ENCODE data around the gene EID1.
"Not testable (repeated sequence)": the region's sequence is repeated elsewhere in the genome, so short reads cannot be mapped to it uniquely, and the experiment has no call there.

The EID1 gene

DNA sequence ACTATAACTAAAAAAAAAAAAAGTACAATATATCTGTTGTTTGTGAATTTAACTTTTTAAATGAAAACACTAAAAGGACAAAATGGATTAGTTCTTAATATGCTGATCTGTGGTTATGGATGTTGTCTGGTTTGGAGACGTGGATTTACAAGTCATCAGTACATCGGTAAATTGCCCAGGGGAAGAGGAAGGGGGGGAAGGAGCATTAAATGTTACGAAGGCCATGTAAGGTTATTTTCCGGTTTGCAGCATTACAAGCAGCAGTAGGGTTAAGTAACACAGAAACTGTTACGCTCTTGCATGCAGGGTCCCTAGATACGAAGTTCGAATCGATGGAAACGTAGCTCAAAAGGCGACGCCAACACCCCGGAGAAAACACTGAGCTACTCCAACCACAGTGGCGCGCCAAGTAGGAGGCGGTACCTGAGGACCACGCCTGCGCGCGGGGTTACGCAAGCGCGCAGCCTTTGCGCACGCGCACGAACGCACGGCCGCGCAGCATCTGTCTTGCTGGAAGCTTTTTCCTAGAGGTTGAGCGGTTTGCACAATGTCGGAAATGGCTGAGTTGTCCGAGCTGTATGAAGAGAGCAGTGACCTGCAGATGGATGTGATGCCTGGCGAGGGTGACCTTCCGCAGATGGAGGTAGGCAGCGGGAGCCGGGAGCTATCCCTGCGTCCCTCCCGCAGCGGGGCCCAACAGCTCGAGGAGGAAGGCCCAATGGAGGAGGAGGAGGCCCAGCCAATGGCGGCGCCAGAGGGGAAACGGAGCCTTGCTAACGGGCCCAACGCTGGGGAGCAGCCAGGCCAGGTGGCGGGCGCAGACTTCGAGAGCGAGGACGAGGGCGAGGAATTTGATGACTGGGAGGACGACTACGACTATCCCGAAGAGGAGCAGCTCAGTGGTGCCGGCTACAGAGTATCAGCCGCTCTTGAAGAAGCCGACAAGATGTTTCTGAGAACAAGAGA lies at the start of gene EID1:
EID1 (plus strand) TSS at position 505 of the 966 bp plus-strand sequence; CDS start at position 548, 43 bp downstream.
- Histone ChIP-seq H3K27ac (peak within 1 kb of the TSS; percentile 86), H3K27me3 (no peaks in the 10 kb centered on the region), H4K20me1 (peaks cover 18% of the 10 kb centered on the region), H3K4me2 (peak within 1 kb of the TSS; percentile 76), H3K36me3 (no peaks in the 10 kb centered on the region), H3K4me1 (peaks cover 17% of the 10 kb centered on the region), H3K9me3 (no peaks in the 10 kb centered on the region), H3K4me3 (peak within 1 kb of the TSS; percentile 78), H3K9ac (peak within 1 kb of the TSS; percentile 82)
- peak; percentile 100 for TF ChIP-seq Cebpa-rat (IDR thresholded peaks at IDR 0.05)

- TF ChIP-seq Cebpa-rat (IDR thresholded peaks at IDR 0.05), result no peak
- H3K27ac ChIP-seq, result no peak overlapping the region
- no peak overlapping the region for H3K9ac ChIP-seq
- H3K36me3 ChIP-seq, result no peaks in the 10 kb centered on the region
- H3K27me3 ChIP-seq, result no peaks in the 10 kb centered on the region
- H3K4me1 ChIP-seq, result no peaks in the 10 kb centered on the region
- H3K4me2 ChIP-seq, result no peak overlapping the region
- no peak overlapping the region for H3K4me3 ChIP-seq
- H3K9me3 ChIP-seq, result peaks cover 16% of the 10 kb centered on the region
- H4K20me1 ChIP-seq, result no peaks in the 10 kb centered on the region
Measured at GRCh38 chr15:48828471-48828870, 49.5 kb upstream of the EID1 start.

- no peak overlapping the region for H3K4me3 ChIP-seq
- no peaks in the 10 kb centered on the region for H3K4me1 ChIP-seq
- no peaks in the 10 kb centered on the region for H3K36me3 ChIP-seq
- no peak overlapping the region for H3K9ac ChIP-seq
- peaks cover 20% of the 10 kb centered on the region for H3K9me3 ChIP-seq
- no peak for TF ChIP-seq Cebpa-rat (IDR thresholded peaks at IDR 0.05)
- H3K27ac ChIP-seq, result no peak overlapping the region
- H4K20me1 ChIP-seq, result no peaks in the 10 kb centered on the region
- H3K4me2 ChIP-seq, result no peak overlapping the region
- H3K27me3 ChIP-seq, result no peaks in the 10 kb centered on the region
Measured at GRCh38 chr15:48828906-48829305, 49.0 kb upstream of the EID1 start.

DNA sequence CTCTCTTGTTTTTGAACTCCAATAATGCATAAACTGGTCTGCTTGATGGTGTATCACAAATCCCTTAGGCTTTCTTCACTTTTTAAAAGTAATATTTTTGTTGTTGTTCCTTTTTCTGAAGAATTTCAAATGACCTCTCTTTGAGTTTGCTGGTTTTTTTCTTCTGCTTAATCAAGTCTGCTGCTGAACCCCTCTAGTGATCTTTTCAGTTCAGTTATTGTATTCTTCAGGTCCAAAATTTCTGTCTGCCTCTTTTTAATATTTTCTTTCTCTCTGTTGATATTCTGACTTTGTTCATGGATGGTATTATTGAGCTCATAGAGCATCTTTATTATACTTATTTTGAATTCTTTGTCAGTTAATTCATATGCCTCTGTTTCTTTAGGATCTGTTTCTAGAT lies 45.3 kb upstream of the EID1 start:
- Histone ChIP-seq H4K20me1 (no peaks in the 10 kb centered on the region), H3K9ac (no peak overlapping the region), H3K4me3 (no peak overlapping the region), H3K27me3 (no peaks in the 10 kb centered on the region), H3K9me3 (peaks cover 20% of the 10 kb centered on the region), H3K36me3 (no peaks in the 10 kb centered on the region), H3K4me2 (no peak overlapping the region), H3K27ac (no peak overlapping the region), H3K4me1 (no peaks in the 10 kb centered on the region)
- no peak for TF ChIP-seq Cebpa-rat (IDR thresholded peaks at IDR 0.05)

GRCh38 chr15:48833526-48834239 lies 44.3 kb upstream of the EID1 start:
- Histone ChIP-seq H3K27ac (no peak overlapping the region), H3K4me2 (no peak overlapping the region), H3K27me3 (no peaks in the 10 kb centered on the region), H3K4me1 (no peaks in the 10 kb centered on the region), H3K9ac (no peak overlapping the region), H3K36me3 (no peaks in the 10 kb centered on the region), H4K20me1 (no peaks in the 10 kb centered on the region), H3K9me3 (peaks cover 20% of the 10 kb centered on the region), H3K4me3 (no peak overlapping the region)
- TF ChIP-seq Cebpa-rat (IDR thresholded peaks at IDR 0.05), result no peak

- Histone ChIP-seq H3K27me3 (no peaks in the 10 kb centered on the region), H3K4me3 (no peak overlapping the region), H3K4me1 (no peaks in the 10 kb centered on the region), H3K9me3 (peaks cover 20% of the 10 kb centered on the region), H3K9ac (no peak overlapping the region), H4K20me1 (no peaks in the 10 kb centered on the region), H3K27ac (no peak overlapping the region), H3K36me3 (no peaks in the 10 kb centered on the region), H3K4me2 (no peak overlapping the region)
- TF ChIP-seq Cebpa-rat (IDR thresholded peaks at IDR 0.05), result no peak
Measured at GRCh38 chr15:48834756-48835155, 43.2 kb upstream of the EID1 start.

- no peak for TF ChIP-seq Cebpa-rat (IDR thresholded peaks at IDR 0.05)
- H3K4me3 ChIP-seq, result no peak overlapping the region
- H3K27me3 ChIP-seq, result no peaks in the 10 kb centered on the region
Measured at GRCh38 chr15:48842501-48842900, 35.4 kb upstream of the EID1 start.

GRCh38 chr15:48845123-48845522 lies 32.8 kb upstream of the EID1 start:
- Histone ChIP-seq H3K27ac (no peak overlapping the region), H3K4me1 (no peaks in the 10 kb centered on the region), H3K27me3 (no peaks in the 10 kb centered on the region), H3K4me2 (no peak overlapping the region), H3K9ac (no peak overlapping the region), H3K4me3 (no peak overlapping the region), H4K20me1 (no peaks in the 10 kb centered on the region), H3K36me3 (no peaks in the 10 kb centered on the region), H3K9me3 (no peaks in the 10 kb centered on the region)
- TF ChIP-seq Cebpa-rat (IDR thresholded peaks at IDR 0.05), result no peak

More at GRCh38 chr15:48842501-48842900, 35.4 kb upstream of the EID1 start:
- no peaks in the 10 kb centered on the region for H3K9me3 ChIP-seq
- no peak overlapping the region for H3K9ac ChIP-seq
- H3K27ac ChIP-seq, result no peak overlapping the region
- H3K36me3 ChIP-seq, result no peaks in the 10 kb centered on the region
- no peaks in the 10 kb centered on the region for H3K4me1 ChIP-seq
- no peak overlapping the region for H3K4me2 ChIP-seq
- H4K20me1 ChIP-seq, result no peaks in the 10 kb centered on the region

- Histone ChIP-seq H3K9me3 (no peaks in the 10 kb centered on the region), H3K9ac (no peak overlapping the region), H3K4me3 (no peak overlapping the region), H3K27me3 (no peaks in the 10 kb centered on the region), H4K20me1 (no peaks in the 10 kb centered on the region), H3K4me1 (no peaks in the 10 kb centered on the region), H3K4me2 (no peak overlapping the region), H3K36me3 (no peaks in the 10 kb centered on the region), H3K27ac (no peak overlapping the region)
- TF ChIP-seq Cebpa-rat (IDR thresholded peaks at IDR 0.05), result no peak
Measured at GRCh38 chr15:48850648-48851047, 27.3 kb upstream of the EID1 start.

DNA sequence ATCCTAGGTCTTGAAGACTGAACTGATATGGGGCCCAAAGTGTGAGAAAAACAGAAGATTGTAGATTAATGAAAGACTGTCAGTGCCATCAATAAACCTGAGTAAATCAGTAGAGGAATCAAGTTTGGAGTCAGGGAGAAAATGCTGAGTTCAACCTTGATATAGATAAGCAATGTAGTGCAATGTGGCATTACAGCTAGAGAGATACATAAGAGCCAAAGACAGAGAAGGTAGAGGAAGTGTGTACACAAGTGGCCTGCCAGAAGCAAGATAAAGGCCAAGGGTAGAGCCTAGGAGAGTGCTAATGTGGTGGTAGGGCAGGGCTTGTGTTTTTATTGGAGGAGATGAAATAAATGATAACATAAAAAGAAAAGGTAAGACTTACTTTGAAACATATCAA lies 26.0 kb upstream of the EID1 start:
- Histone ChIP-seq H3K9me3 (no peaks in the 10 kb centered on the region), H3K36me3 (no peaks in the 10 kb centered on the region), H3K4me1 (no peaks in the 10 kb centered on the region), H3K4me2 (no peak overlapping the region), H3K27ac (no peak overlapping the region), H4K20me1 (no peaks in the 10 kb centered on the region), H3K27me3 (no peaks in the 10 kb centered on the region), H3K9ac (no peak overlapping the region), H3K4me3 (no peak overlapping the region)
- TF ChIP-seq Cebpa-rat (IDR thresholded peaks at IDR 0.05), result no peak

GRCh38 chr15:48854434-48854833 lies 23.5 kb upstream of the EID1 start:
- not testable (repeated sequence) for H3K27ac ChIP-seq, H3K4me2 ChIP-seq, H4K20me1 ChIP-seq, H3K27me3 ChIP-seq, H3K4me1 ChIP-seq, H3K9ac ChIP-seq, H3K9me3 ChIP-seq, H3K36me3 ChIP-seq, H3K4me3 ChIP-seq
